C4-2B (cell line): ENCODE results near the gene TBX2.

Source experiments
- CTCF ChIP-seq: fragments of 450-650 bp; conservative IDR thresholded peaks from 2 replicates; pipeline ENCODE4 v1.5.1; 2017; ENCODE audit warnings: mild to moderate bottlenecking
- ZFX ChIP-seq: fragments of 450-650 bp; IDR thresholded peaks from 2 replicates; pipeline ENCODE4 v1.6.1; 2017

- TF ChIP-seq CTCF (no peak), ZFX (no peak)
Measured at GRCh38 chr17:61418449-61418848, 18.8 kb downstream of the TBX2 start.
